NK-92 treated with Interleukin-12 subunit alpha and Interleukin-12 subunit beta, amount 100 ng/mL, for 24 hours (cell line): ENCODE measurements around the gene EFL1.

ENCODE experiments used
- DNase-seq: peaks from one replicate; lab custom pipeline; 2025; lab: John Stamatoyannopoulos, UW

EFL1 gene

DNA sequence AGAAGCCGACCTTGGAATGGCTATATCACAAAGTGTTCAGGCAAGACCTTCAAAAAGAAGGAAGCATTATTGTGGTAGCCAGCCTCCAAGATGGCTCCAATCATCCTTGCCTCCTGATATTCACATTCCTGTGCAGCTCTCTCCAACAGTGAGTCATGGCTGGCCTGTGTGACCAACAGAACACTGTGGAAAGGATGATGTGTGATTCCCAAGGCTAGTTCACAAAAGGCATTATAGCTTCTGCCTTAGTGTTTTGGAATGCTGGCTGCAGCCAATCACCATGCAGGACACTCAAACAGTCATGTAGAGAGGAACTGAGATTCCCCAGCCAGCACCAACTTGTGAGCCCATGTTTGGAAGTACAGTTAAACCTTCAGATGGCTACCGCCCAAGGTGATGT is 102.6 kb downstream of the EFL1 start:
- no peak for DNase-seq

DNA sequence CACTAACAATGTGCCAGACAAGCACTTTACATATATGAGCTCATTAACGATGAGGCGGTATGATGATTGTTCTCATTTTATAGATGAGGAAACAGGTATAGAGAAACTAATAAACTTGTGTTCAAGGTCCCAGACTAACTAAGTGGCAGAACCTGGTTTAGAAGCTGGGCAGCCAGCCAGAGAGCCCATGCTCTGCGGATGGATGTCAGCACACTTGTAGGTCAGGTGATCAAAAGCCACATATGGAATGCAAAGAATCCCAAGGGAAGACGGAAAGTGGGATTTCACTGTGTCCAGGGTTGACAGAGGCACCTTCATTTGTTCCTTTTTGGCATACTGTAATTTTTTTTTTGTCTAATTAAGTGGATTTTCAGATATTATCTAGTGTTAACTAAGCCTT is 103.7 kb downstream of the EFL1 start:
- no peak for DNase-seq

DNA sequence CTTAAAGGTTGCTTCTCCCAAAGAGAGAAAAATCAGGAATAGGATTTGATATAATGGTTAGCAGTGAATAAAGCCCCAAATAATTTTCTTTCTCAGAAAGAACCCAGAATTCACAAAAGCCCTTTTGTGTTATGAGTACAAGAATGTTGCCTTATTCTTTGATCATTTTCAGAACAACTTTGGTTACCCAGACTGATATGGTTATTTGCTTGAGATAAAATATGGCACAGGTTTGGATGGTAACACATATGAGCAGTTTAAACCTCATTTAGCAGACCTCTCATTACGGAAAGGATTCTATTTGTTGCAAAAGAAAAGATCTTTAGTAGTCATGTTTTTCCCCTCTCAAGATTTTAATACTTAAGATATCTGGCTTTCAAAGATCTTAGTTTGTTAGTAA is 111.9 kb downstream of the EFL1 start:
- no peak for DNase-seq

- no peak for DNase-seq
Observed at GRCh38 chr15:82146990-82147461, 115.5 kb downstream of the EFL1 start.

DNA sequence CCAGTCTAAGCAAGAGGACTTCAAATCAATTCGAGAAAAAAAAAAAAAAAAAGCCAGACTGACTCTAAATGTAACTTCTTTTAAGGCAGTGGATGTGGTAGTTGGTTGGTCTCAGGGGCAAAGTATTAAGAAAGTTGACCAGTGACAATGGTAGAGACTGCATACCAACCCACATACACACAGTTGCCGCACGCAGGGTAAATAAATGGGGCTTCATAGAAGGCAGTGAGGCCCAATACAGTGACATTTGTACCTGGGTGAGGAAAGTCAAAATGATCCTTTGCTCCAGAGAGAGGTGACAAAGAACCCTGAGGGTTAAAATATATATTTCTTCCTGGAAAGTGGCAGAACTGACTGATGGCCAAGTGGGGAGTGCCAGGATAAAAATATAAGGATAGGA is 116.0 kb downstream of the EFL1 start:
- no peak for DNase-seq

DNA sequence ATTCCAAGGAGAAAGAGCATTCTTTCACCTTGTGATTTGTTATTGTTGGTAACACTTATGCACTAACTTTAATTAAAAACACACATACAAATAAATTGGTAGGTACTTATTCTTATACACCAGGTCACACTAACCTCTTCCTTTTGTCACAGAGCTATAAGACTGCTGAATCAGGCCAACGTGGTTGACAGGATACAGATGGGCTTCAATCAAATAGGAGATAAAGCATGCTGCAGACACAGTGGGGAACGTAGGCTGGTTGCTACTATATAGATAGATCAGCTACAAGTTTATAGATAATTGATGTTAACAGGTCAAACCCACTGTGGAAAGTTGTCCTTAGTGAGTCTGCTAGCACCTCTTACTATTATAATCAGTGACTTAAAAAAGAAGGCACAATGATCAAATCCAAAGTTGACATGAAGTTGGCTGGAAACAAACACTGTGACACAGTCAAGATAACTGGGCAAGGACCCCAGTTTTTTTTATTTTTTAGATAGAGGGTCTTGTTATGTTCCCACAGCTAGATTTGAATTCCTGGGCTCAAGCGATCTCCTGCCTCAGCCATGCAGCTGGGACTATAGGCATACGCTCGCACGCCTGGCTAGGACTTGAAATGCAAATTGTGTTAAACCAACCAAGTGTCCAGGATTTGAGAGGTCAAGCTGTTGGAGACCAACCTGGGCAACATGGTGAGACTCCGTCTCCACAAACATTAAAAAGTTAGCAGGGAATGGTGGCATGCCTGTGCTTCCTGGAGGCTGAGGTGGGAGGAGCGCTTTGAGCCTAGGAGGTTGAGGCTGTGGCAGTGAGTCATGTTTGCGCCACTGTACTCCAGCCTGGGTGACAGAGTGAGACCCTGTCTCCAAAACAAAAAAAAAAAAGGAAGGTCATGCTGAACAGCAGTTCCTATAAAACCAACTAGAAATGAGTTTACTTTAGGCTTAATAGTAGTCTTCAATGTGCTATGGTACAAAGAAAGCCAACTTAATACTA is 118.8 kb downstream of the EFL1 start:
- no peak for DNase-seq

GRCh38 chr15:82140886-82141285 is 121.6 kb downstream of the EFL1 start:
- DNase-seq, result no peak

GRCh38 chr15:82139823-82140268 is 122.7 kb downstream of the EFL1 start:
- DNase-seq, result no peak

GRCh38 chr15:82138306-82138705 is 124.2 kb downstream of the EFL1 start:
- no peak for DNase-seq

- no peak for DNase-seq
Observed at GRCh38 chr15:82137261-82137660, 125.3 kb downstream of the EFL1 start.

- DNase-seq, result no peak
Observed at GRCh38 chr15:82136120-82136519, 126.4 kb downstream of the EFL1 start.

- DNase-seq, result no peak
Observed at GRCh38 chr15:82135638-82136037, 126.9 kb downstream of the EFL1 start.

- no peak for DNase-seq
Observed at GRCh38 chr15:82134461-82134860, 128.1 kb downstream of the EFL1 start.

DNA sequence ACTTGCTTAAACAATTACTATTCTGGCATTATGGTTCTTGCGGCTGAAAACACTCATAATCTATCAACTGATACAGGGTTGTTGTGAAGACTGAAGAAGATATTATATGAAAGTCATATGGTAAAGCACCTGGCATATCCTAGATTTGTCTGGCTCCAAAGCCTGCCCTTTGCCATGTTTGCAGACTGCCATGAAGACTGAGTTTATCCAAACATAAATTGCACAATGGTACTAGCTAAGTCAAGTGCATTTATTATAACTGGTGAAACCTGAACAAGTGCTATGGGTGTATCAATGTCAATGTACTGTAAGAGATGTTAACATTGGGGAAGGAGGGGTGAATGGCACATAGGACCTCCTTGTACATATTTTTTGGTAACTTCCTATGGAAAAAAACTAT is 129.3 kb downstream of the EFL1 start:
- no peak for DNase-seq

DNA sequence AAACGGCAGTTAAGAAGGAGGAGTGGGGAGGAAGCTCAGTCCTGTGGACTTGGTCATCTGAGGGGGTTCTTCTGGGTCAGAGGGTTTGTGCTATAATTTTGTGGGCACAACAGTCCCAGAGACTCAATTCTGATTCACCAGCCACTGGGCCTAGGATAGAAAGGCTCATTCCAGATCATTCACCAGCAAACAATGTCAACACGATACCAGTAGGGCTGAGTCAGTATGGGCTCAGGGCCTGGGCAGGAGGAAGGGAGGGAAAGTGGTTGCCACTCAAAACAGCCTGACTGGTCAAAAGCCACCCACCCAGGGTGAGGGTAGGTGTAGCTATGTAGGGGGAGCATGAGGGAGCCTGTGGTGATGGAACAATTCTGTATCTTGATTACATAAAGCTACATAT is 129.8 kb downstream of the EFL1 start:
- DNase-seq, result no peak

GRCh38 chr15:82132096-82132495 is 130.4 kb downstream of the EFL1 start:
- DNase-seq, result no peak

GRCh38 chr15:82130248-82130647 is 132.3 kb downstream of the EFL1 start:
- DNase-seq, result no peak

- no peak for DNase-seq
Observed at GRCh38 chr15:82129761-82130160, 132.8 kb downstream of the EFL1 start.

- no peak for DNase-seq
Observed at GRCh38 chr15:82129149-82129692, 133.3 kb downstream of the EFL1 start.

- no peak for DNase-seq
Observed at GRCh38 chr15:82128401-82129148, 134.0 kb downstream of the EFL1 start.

DNA sequence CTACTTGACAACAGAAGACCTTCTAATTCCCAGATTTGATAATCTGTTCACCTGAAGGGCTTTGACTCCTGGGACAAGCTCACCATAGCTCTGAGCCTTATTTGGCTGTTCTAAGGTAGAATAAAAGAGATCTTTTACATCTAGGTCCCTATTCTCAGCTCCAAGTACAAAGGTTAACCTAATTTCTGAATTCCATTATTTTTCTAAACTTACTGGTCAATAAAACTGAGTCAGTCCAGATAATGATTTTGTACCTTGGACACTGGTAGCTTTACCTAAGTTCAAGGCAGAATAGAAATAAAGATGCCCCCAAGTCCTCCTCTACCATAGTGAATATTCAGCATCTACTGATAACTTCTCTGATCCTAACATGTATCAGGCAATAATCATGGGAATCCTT is 135.0 kb downstream of the EFL1 start:
- DNase-seq, result no peak

DNA sequence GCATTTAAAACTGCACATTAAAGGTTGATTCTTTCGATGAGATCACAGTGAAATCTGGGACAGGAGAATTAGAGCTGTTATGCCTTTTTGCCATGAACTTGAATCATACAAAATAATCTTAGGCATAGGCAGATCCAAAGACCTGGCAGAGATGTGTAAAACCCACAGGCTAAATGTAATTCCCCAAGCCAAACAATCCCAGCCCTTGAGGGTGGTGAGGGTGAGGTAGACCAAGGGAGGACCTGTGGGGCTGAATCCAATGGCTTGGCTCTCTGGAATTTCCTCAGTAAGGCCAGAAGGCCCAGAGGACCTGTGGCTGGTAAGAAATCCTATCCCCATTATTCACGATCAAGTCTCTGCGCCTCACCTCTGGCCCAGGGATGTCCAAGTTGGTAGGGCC is 136.2 kb downstream of the EFL1 start:
- no peak for DNase-seq
